ENCODE data around the gene PPP1R8.

PPP1R8 gene

GRCh38 chr1:27894521-27894920 lies 63.9 kb downstream of the PPP1R8 start:
- no peak for DNase-seq (ENCODE audit: low read depth)

Data from CMK (cell line).